Measurements from ENCODE around the gene NAV2. TPM values are rescaled to one million over a fixed set of nuclear protein-coding genes. Genes with fewer than 3 reads are reported as not detected.

Gene NAV2
- total RNA-seq, 2 donors from 2014 or later = 0.37 to 0.58 TPM

DNA sequence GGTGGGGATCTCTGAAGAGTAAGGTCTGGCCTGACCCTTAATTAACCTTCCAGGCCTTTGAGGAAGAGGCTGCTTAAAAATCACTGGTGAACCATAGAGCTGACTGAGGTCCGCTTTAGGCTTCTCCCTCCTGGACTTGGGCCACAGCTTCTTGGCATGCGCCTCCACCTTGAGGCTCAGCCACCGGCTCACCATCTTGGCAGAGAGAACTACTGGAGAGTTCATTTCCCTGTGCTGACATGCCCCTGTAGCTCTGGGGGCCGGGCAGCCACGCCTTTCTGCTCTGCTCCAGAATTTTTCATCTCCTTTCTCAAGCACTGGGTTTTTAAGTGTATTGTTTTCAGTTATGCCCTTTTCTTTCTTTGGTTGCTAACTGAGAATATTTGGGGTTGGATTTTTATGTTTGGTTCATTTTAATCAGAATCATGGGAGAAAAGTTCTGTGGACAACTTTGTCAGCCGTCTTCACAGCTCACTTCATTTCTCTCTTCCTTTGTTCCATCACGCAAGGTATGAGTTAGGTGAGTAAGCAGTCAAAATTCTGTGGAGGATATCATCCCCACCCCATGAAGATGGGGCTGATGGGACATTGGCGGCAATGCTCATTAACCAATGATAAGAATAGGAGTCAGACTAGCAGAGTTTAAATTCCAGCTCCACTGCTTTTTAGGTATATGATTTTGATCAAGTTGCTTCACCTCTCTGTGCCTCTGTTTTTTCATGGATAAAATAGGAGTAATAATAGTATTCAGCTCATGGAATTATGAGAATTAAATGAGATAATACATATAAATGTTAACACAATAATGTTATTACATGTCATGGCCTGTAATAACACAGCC, 343.7 kb downstream of the NAV2 start:
- no peak overlapping the region for H3K4me3 Mint-ChIP-seq
- no peaks in the 10 kb centered on the region for H3K4me1 Mint-ChIP-seq
- H3K27ac Mint-ChIP-seq = no peak overlapping the region
- no peak for ATAC-seq (replicated peaks)
- H3K27me3 Mint-ChIP-seq = no peaks in the 10 kb centered on the region
- H3K36me3 Mint-ChIP-seq (ENCODE audit: low read depth) = no peaks in the 10 kb centered on the region
- no peaks in the 10 kb centered on the region for H3K9me3 Mint-ChIP-seq

DNA sequence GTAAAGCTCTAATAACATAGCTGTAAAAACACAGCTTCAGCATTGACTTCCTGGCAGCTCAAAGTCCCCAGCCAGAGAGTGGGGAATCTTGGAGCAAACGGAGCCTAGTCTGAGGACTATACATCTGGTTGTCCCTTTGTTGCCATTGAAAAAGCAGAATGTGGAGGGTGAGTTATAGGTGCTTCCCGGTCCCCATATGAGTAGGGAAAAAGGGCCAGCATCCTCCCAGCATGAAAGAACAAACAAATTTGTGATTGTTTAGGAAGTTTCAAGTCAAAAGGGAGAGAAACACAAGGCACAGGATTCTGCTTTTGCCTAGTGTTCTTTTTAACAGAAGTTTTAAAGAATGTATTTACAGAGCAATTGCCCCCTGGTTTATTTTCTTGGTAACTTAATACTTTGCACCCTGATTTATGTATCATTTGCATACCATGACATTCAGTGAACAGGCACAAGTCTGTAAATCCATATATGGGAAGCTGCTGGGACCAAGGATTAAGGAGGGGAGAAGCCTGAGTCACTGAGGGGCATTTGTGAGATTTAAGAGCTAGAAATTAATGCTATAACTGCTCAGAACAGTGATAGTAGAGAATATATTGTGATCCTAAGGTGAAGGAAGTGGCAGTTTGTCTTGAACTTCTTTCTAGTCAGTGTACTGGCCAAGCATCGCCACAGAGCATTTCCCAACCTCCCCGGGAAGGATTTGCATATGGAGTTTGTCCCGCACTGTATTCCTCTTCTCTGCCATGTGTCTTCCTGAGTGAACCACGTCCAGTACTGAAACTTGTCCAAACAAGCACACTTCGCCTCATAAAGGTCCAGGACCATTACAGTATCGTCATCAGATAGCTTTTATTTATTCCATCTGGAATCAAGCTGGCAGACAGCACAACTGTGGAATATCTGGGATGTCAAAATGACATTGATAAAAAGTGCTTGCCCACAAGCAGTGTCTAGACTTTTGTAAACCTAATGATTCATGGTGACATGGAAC, 344.6 kb downstream of the NAV2 start:
- H3K36me3 Mint-ChIP-seq (ENCODE audit: low read depth) = no peaks in the 10 kb centered on the region
- H3K4me1 Mint-ChIP-seq = no peaks in the 10 kb centered on the region
- H3K4me3 Mint-ChIP-seq = no peak overlapping the region
- ATAC-seq (replicated peaks) = no peak
- no peaks in the 10 kb centered on the region for H3K27me3 Mint-ChIP-seq
- H3K9me3 Mint-ChIP-seq = no peaks in the 10 kb centered on the region
- no peak overlapping the region for H3K27ac Mint-ChIP-seq

DNA sequence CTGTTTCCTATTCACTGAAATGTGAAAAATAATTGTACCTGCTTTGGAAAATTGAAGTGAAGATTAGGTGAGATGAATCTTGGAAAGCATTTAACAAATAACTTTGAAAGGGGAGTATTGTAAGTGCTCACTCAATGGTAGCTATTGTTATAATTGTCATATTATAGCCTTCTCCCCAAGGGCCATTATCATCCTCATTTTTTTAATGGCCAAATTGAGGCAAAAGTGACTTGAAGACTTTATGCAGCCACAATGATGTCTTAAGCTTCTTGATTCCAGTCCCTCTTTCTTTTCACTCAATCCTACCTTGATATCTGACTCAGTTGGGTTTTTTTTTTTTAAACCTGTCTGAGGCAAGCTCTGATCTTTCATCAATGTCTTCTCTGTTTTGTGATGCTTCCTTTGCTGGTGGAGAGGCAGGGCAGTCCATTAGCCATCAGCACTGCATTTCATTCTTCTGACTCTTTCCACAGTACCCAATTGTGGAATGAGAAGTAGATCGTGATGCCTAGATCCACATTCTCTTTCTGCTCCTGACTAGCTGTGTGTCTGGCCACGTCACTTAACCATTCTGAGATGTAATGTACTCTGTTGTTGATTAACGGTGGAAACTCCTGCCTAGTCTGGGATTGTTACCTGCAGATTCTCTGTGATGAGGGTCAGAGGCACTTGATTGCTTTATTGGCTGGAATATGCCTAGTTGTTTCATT, 346.3 kb downstream of the NAV2 start:
- Mint-ChIP-seq H3K4me1 (no peaks in the 10 kb centered on the region), H3K27ac (no peak overlapping the region), H3K4me3 (no peak overlapping the region), H3K9me3 (no peaks in the 10 kb centered on the region), H3K27me3 (no peaks in the 10 kb centered on the region), H3K36me3 (ENCODE audit: low read depth) (no peaks in the 10 kb centered on the region)
- no peak for ATAC-seq (replicated peaks)

DNA sequence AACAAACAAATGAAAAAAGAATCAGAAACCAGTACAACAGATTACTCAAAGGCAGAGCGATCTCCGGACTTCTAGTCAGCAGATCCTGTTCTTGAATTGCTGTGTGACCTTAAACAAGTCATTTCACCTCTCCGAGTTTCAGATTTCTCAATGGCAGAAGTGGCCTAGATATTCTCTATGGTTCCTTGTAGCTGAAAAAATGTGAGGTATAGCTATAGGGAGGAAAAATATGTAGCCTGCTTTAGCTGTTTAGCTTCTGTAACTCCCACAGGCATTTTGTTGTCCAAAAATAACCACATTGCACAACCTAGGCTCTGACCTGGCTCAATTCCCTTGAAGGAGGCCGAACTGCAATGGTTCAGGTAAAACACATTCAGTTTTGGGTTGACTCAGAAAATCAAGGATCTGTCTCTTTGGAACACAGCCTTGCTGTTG, 347.0 kb downstream of the NAV2 start:
- Mint-ChIP-seq H3K27ac (no peak overlapping the region), H3K4me3 (no peak overlapping the region), H3K4me1 (no peaks in the 10 kb centered on the region), H3K27me3 (no peaks in the 10 kb centered on the region), H3K36me3 (ENCODE audit: low read depth) (no peaks in the 10 kb centered on the region), H3K9me3 (no peaks in the 10 kb centered on the region)
- ATAC-seq (replicated peaks) = no peak

DNA sequence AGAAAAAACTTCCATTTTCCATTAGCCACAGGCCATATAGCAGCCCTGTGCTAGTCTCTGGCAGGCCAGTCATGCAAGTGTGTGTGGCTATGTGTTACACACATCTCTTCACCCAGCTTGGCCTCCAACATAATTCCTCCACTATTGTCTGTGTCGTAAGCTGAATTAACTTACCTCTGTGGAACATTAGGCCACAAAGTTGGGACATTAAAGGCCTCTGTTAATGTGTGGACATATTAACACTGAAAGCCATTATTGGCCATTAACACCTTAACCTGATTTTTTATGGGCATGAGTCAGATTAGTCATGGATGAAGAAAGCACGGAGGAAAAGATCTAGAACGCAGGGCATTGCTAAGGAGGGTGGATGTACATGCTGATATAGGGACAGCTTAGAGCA, 347.5 kb downstream of the NAV2 start:
- Mint-ChIP-seq H3K9me3 (no peaks in the 10 kb centered on the region), H3K27ac (no peak overlapping the region), H3K4me3 (no peak overlapping the region), H3K27me3 (no peaks in the 10 kb centered on the region), H3K36me3 (ENCODE audit: low read depth) (no peaks in the 10 kb centered on the region), H3K4me1 (no peaks in the 10 kb centered on the region)
- ATAC-seq (replicated peaks) = no peak

DNA sequence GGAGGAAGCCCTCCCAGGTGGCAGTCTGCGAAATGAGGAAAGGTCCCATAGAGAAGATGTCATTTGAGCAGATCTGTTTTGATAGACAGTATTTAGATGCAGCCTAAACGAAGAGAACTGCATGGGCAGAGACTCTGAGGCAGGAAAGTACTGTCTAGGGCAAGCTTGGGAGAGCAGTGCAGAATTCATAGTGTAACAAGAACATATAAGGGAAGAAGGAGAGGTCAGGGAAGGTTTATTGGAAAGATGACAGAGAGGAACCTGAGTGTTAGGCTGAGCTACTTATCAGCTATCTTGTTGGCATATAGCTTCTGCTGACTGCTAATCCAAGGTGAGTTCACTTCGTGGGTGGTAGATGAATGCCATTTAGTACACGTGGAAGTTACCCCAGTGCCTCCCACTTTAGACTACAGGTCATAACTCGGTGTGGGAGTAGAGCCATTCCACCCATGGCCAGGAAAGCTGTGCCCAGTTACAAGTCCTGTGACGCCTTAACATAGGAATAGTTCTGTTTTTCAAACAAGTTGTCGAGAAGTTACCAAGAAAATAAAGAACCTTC, 348.1 kb downstream of the NAV2 start:
- Mint-ChIP-seq H3K36me3 (ENCODE audit: low read depth) (no peaks in the 10 kb centered on the region), H3K27me3 (no peaks in the 10 kb centered on the region), H3K4me3 (no peak overlapping the region), H3K27ac (no peak overlapping the region), H3K9me3 (no peaks in the 10 kb centered on the region), H3K4me1 (no peaks in the 10 kb centered on the region)
- ATAC-seq (replicated peaks) = no peak

DNA sequence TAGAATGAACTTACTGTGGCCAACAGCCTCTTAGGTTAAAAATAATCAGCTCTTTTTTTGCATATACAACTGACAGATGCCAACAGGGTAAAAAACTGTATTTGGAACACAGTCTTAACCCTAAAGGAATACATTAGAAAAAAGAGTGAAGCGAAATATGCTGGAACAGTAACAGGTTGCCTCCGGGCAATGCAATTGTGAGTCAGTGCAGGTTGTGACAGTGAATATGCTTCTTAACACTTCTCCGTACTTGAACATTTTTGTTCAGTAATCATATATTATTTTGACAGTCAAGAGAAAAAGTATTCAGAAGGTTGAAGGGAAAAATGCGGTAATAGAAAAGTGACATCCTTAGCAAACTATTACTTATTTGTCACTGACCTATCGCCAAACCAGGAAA, 349.1 kb downstream of the NAV2 start:
- no peak overlapping the region for H3K27ac Mint-ChIP-seq
- no peaks in the 10 kb centered on the region for H3K9me3 Mint-ChIP-seq
- H3K4me3 Mint-ChIP-seq = no peak overlapping the region
- no peaks in the 10 kb centered on the region for H3K4me1 Mint-ChIP-seq
- ATAC-seq (replicated peaks) = no peak
- H3K36me3 Mint-ChIP-seq (ENCODE audit: low read depth) = no peaks in the 10 kb centered on the region
- H3K27me3 Mint-ChIP-seq = peaks cover 5% of the 10 kb centered on the region

DNA sequence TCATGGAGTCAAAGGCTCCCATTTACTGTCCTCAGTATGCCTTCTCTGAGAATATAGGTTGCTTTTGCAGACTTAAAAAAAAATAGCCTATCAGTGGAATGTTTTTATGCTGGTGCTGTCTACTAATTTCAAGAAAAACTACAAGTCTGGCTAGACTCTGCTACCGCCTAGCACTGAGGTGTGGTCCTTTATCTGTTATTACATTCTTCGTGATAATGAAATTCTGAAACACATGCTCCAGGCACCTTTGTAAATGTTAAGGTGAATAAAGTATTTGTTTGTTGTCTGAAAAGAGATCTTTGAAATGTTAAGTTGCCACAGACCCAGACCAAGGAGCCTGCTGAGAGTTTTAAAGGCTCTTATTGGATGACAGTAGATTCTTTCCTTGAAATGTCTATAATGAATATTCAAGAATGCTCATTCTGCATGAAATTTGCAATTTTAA, 352.3 kb downstream of the NAV2 start:
- no peaks in the 10 kb centered on the region for H3K9me3 Mint-ChIP-seq

DNA sequence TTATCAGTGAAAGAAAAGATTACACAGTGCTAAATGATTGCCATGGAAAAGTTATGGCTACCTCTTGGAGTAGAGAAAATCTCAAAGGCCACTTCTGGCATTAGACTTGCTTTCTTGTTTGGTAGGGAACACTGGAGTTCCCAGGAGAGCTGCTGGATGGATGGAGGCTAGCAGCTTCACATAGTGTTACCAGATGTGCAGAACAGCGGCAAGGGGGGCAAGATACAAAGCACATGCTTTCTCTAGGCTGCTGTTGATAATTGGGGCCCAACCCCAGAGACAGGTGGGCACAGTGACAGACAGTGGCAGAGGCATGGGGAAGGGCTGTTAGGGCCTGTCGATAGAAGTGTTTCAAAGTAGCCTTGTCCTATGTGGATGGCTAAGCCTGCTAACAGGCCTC, 352.8 kb downstream of the NAV2 start:
- no peak for ATAC-seq (replicated peaks)
- no peak overlapping the region for H3K4me3 Mint-ChIP-seq
- H3K27me3 Mint-ChIP-seq = peaks cover 5% of the 10 kb centered on the region
- H3K27ac Mint-ChIP-seq = no peak overlapping the region
- no peaks in the 10 kb centered on the region for H3K4me1 Mint-ChIP-seq
- H3K36me3 Mint-ChIP-seq (ENCODE audit: low read depth) = no peaks in the 10 kb centered on the region
- no peaks in the 10 kb centered on the region for H3K9me3 Mint-ChIP-seq

More for the DNA sequence above, 352.3 kb downstream of the NAV2 start:
- H3K4me3 Mint-ChIP-seq = no peak overlapping the region
- H3K27ac Mint-ChIP-seq = no peak overlapping the region
- no peak for ATAC-seq (replicated peaks)
- peaks cover 5% of the 10 kb centered on the region for H3K27me3 Mint-ChIP-seq
- H3K36me3 Mint-ChIP-seq (ENCODE audit: low read depth) = no peaks in the 10 kb centered on the region
- H3K4me1 Mint-ChIP-seq = no peaks in the 10 kb centered on the region

DNA sequence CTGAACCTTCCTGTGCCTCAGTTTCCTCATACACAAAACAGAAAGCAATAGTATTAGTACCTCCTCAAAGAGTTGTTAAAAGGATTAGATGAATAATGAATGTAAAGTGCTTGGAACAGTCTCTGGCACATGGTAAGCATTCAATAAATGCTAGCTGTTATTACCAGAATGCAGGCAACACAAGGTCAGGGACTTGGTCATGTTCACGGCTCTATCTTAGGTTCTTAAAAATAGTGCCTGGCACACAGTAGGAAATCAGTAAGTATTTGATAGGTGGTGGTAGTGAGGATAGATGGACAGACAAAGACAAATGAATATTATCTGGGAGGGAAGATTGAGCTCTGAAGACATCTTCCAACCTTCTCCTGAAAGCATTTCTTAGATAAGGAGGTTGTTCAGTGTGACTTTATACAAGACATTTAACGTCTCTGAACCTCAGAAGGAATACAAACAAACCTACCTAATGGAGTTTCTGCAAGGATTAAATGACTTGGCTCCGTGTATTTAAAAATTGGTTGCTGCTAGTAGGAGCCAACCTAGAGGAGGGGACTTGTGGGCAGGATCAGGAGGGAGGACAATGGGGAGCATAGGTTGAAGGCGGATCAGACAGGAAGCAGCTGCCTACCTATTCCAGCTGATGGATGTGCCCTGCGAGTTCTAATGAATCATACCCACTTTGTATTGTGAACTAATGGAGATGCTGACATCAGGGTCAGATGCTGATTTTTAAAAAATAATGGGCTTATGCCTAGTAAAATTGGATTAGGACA, 353.6 kb downstream of the NAV2 start:
- H3K4me1 Mint-ChIP-seq = no peaks in the 10 kb centered on the region
- no peaks in the 10 kb centered on the region for H3K36me3 Mint-ChIP-seq (ENCODE audit: low read depth)
- H3K4me3 Mint-ChIP-seq = no peak overlapping the region
- ATAC-seq (replicated peaks) = no peak
- no peak overlapping the region for H3K27ac Mint-ChIP-seq
- H3K9me3 Mint-ChIP-seq = no peaks in the 10 kb centered on the region
- peaks cover 5% of the 10 kb centered on the region for H3K27me3 Mint-ChIP-seq

DNA sequence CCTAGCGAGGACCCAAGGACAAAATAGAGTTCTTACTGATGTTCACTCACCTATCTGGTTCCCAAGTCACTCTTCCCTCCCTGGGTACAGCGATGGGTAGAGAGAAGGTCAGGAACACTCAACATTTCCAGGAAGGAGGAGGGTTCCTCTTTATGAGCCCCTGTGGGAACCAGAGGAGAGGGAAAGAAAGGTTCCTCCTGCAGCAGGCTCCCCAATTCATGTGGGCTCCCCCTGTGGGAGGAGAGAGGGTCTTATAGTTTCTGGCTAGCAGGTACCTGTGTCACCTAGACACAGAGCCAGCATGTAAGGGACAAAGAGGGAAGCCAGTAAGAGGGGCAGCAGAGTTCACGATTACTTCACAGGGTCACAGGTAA, 354.1 kb downstream of the NAV2 start:
- H3K9me3 Mint-ChIP-seq = peaks cover under 1% of the 10 kb centered on the region

DNA sequence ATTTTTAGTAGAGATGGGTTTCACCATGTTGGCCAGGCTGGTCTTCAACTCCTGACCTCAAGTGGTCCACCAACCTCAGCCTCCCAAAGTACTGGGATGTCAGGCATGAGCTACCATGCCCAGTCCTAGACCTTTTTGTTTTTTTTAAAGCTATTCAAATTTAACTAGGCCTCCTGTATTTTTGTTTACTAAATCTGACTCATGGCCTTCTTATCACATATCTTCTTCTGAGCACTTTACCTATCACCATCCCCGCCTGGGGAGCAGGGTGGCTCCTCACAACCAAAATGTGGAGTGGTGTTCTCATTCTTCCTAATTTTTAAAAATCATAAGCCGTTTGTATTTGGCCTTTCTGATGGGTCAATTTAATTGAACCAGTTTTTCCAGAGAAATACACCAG, 355.0 kb downstream of the NAV2 start:
- Mint-ChIP-seq H3K9me3 (peaks cover 3% of the 10 kb centered on the region), H3K27me3 (peaks cover 5% of the 10 kb centered on the region), H3K4me3 (no peak overlapping the region), H3K27ac (no peak overlapping the region), H3K36me3 (ENCODE audit: low read depth) (no peaks in the 10 kb centered on the region), H3K4me1 (no peaks in the 10 kb centered on the region)
- no peak for ATAC-seq (replicated peaks)

More for the DNA sequence above, 354.1 kb downstream of the NAV2 start:
- Mint-ChIP-seq H3K27me3 (peaks cover 5% of the 10 kb centered on the region), H3K27ac (no peak overlapping the region), H3K36me3 (ENCODE audit: low read depth) (no peaks in the 10 kb centered on the region), H3K4me1 (no peaks in the 10 kb centered on the region), H3K4me3 (no peak overlapping the region)
- no peak for ATAC-seq (replicated peaks)

DNA sequence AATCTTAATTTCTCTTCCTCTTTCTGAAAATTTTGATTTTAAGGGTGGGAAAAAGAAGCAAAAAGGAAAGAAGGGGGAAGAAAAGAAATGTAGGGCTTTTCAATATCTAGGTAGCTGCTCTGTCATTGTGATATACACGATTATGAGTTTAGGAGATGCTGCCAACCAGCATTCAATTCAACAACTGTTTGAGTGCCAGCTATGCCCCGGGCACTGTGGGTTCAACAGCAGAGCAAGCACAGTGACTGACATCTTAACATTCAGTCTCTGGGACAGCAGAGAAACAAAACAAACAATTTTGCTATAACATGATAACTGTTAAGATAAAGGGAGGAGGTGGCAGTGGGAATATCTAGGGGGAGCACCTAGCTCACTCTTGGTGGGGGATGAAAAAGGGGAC, 356.1 kb downstream of the NAV2 start:
- H3K4me1 Mint-ChIP-seq = no peaks in the 10 kb centered on the region
- H3K36me3 Mint-ChIP-seq (ENCODE audit: low read depth) = no peaks in the 10 kb centered on the region
- ATAC-seq (replicated peaks) = no peak
- peaks cover 5% of the 10 kb centered on the region for H3K27me3 Mint-ChIP-seq
- H3K9me3 Mint-ChIP-seq = peaks cover 3% of the 10 kb centered on the region
- H3K4me3 Mint-ChIP-seq = no peak overlapping the region
- no peak overlapping the region for H3K27ac Mint-ChIP-seq
